ENCODE data around the gene UNC5B.
"Not testable (repeated sequence)": the region's sequence is repeated elsewhere in the genome, so short reads cannot be mapped to it uniquely, and the experiment has no call there.

Gene UNC5B

GRCh38 chr10:71284544-71285179 lies 72.3 kb downstream of the UNC5B start:
- no peak for DNase-seq (ENCODE audit: low spot score)

GRCh38 chr10:71285180-71285545 lies 72.8 kb downstream of the UNC5B start:
- DNase-seq (ENCODE audit: low spot score), result peak; percentile 3

GRCh38 chr10:71285986-71286385 lies 73.6 kb downstream of the UNC5B start:
- DNase-seq (ENCODE audit: low spot score), result no peak

GRCh38 chr10:71286521-71287294 lies 74.3 kb downstream of the UNC5B start:
- no peak for DNase-seq (ENCODE audit: low spot score)

- DNase-seq (ENCODE audit: low spot score), result no peak
Observed at GRCh38 chr10:71287456-71287855, 75.1 kb downstream of the UNC5B start.

GRCh38 chr10:71288461-71288860 lies 76.1 kb downstream of the UNC5B start:
- no peak for DNase-seq (ENCODE audit: low spot score)

GRCh38 chr10:71289421-71290130 lies 77.2 kb downstream of the UNC5B start:
- DNase-seq (ENCODE audit: low spot score), result no peak

- no peak for DNase-seq (ENCODE audit: low spot score)
Observed at GRCh38 chr10:71290331-71290730, 78.0 kb downstream of the UNC5B start.

- DNase-seq (ENCODE audit: low spot score), result no peak
Observed at GRCh38 chr10:71290806-71291527, 78.6 kb downstream of the UNC5B start.

GRCh38 chr10:71291528-71291900 lies 79.1 kb downstream of the UNC5B start:
- DNase-seq (ENCODE audit: low spot score), result no peak

GRCh38 chr10:71292624-71293445 lies 80.5 kb downstream of the UNC5B start:
- no peak for DNase-seq (ENCODE audit: low spot score)

GRCh38 chr10:71293446-71294084 lies 81.2 kb downstream of the UNC5B start:
- DNase-seq (ENCODE audit: low spot score), result no peak

- DNase-seq (ENCODE audit: low spot score), result no peak
Observed at GRCh38 chr10:71294091-71294561, 81.8 kb downstream of the UNC5B start.

GRCh38 chr10:71294856-71295255 lies 82.5 kb downstream of the UNC5B start:
- DNase-seq (ENCODE audit: low spot score), result no peak

GRCh38 chr10:71295641-71296040 lies 83.3 kb downstream of the UNC5B start:
- no peak for DNase-seq (ENCODE audit: low spot score)

GRCh38 chr10:71296086-71296485 lies 83.7 kb downstream of the UNC5B start:
- DNase-seq (ENCODE audit: low spot score), result no peak

GRCh38 chr10:71296811-71297210 lies 84.4 kb downstream of the UNC5B start:
- not testable (repeated sequence) for DNase-seq (ENCODE audit: low spot score)

GRCh38 chr10:71297343-71297742 lies 85.0 kb downstream of the UNC5B start:
- DNase-seq (ENCODE audit: low spot score), result no peak

GRCh38 chr10:71299071-71299785 lies 86.9 kb downstream of the UNC5B start:
- no peak for DNase-seq (ENCODE audit: low spot score)

All from CD4-positive, alpha-beta T cell treated with Interleukin-2 at 100 ng/mL for 4 hours (primary cell).